ENCODE measurements around the gene NTM.

DNA sequence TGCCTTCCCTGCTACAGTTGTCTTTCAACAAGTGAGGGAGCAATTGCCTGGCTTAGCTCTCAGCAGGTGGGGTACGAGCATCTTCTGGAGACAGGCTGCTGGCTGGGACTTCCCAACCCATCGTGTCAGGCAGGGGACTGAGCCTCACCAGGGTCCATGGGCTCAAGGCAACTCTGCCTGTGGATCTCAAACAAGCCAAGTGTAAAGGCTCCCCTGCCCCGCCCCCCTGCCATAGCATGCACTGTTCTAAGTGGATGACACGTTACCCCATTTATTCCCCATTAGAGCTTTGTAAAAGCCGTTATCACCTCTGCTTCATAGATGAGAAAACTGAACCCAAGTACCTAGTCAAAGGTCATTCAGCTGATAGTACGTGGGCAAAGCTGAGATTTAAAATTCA is 222.9 kb downstream of the NTM start:
- TF ChIP-seq POLR2AphosphoS5 (IDR thresholded peaks at IDR 0.05; ENCODE audit: low read depth, low read length) (no peak), POLR2A (IDR thresholded peaks at IDR 0.05; ENCODE audit: low read depth, low read length) (no peak), TAF1 (IDR thresholded peaks at IDR 0.05; ENCODE audit: low read depth, low read length) (no peak), SPI1 (IDR thresholded peaks at IDR 0.05; ENCODE audit: low read depth, low read length) (no peak), PAX5 (IDR thresholded peaks at IDR 0.05; ENCODE audit: insufficient read depth, low read length, severe bottlenecking) (no peak)

Data from GM12891 (cell line).